HepG2 (cell line): ENCODE measurements around the gene NDP. TPM values are rescaled to one million over a fixed set of nuclear protein-coding genes. Genes with fewer than 3 reads are reported as not detected.

Experiments used
- ATAC-seq: fragments of 200-7000 bp; cut with Tn5 transposase; 3 replicates; pipeline ENCODE4 v1.9.1; 2020; ENCODE audit warnings: mild to moderate bottlenecking, moderate library complexity
- BruUV-seq: library from RNA; stranded (reverse); fragments of 400-500 nt; replicated peaks from 2 replicates; lab custom pipeline; 2021; lab: Mats Ljungman, UMichigan
- CTCF ChIA-PET: fragments of 300-600 bp; formaldehyde crosslinking; extraction: SDS; loops from one replicate; lab custom pipeline; 2021; ENCODE audit warnings: low total read pairs, inconsistent platforms, low intra/inter-chr PET ratio; lab: Yijun Ruan, JAX
- POLR2A ChIA-PET: fragments of 350-600 bp; sonication (Branson Sonifier 250); formaldehyde crosslinking; loops from one replicate; lab custom pipeline; 2020; ENCODE audit warnings: antibody characterized with exemption, inconsistent platforms; lab: Yijun Ruan, JAX
- DNase-seq: peaks from one replicate; pipeline ENCODE4 v3.0.0-alpha.2; 2015; ENCODE audit warnings: low spot score
- FAIRE-seq: peaks from 3 replicates; lab custom pipeline; 2011; peaks lifted over from hg19 to GRCh38; lab: Jason Lieb, UNC
- H2AFZ ChIP-seq: one replicate; pipeline ENCODE4 v1.6.1; 2011; ENCODE audit warnings: low read length, inconsistent platforms
- H3K27ac ChIP-seq: fragments of 300-600 bp; 3 replicates; pipeline ENCODE4 v1.8.0; 2011; ENCODE audit warnings: mixed run types, mild to moderate bottlenecking, mixed read lengths, low read length, inconsistent platforms; ENCODE audit not compliant: insufficient read depth; ENCODE audit errors: extremely low read length
- H3K27me3 ChIP-seq, 2 experiments: fragments of 200-600 bp in 1 of 2; 2 replicates in 1 of 2; 3 replicates in 1 of 2; pipeline versions ENCODE4 v1.6.0 to v1.8.0; 2011; ENCODE audit warnings: low read length in 2 of 2, mild to moderate bottlenecking in 2 of 2, moderate library complexity in 2 of 2, inconsistent platforms in 1 of 2; ENCODE audit not compliant: insufficient read depth in 2 of 2, control insufficient read depth in 1 of 2
- H3K36me3 ChIP-seq, 2 experiments: fragments of 200-600 bp in 1 of 2; replicated peaks in 1 of 2; 2 replicates in 1 of 2; 3 replicates in 1 of 2; pipeline versions ENCODE4 v1.5.1 to v1.8.0; 2011; ENCODE audit warnings: low read length in 2 of 2, inconsistent platforms in 1 of 2; ENCODE audit not compliant: insufficient read depth in 2 of 2, control insufficient read depth in 1 of 2
- H3K4me1 ChIP-seq: 2 replicates; pipeline ENCODE4 v1.5.1; 2012; ENCODE audit warnings: low read length, inconsistent platforms; ENCODE audit not compliant: insufficient read depth
- H3K4me2 ChIP-seq: 2 replicates; pipeline ENCODE4 v1.6.0; 2011; ENCODE audit warnings: low read depth, low read length, inconsistent platforms
- H3K4me3 ChIP-seq, 3 experiments: fragments of 200-600 bp in 1 of 3; sonication (generic), shearing (Covaris generic) in 1 of 3; replicated peaks in 1 of 3; 2 replicates each; pipeline ENCODE4 v1.5.1; 2011 to 2016; ENCODE audit warnings: low read length in 3 of 3, inconsistent platforms in 2 of 3, low read depth in 2 of 3, mild to moderate bottlenecking in 2 of 3, control low read depth in 1 of 3, mixed read lengths in 1 of 3; ENCODE audit not compliant: insufficient read depth in 1 of 3
- H3K79me2 ChIP-seq: one replicate; pipeline ENCODE4 v1.6.1; 2011; ENCODE audit warnings: low read length, inconsistent platforms; ENCODE audit not compliant: insufficient read depth
- H3K9ac ChIP-seq: 2 replicates; pipeline ENCODE4 v1.6.0; 2011; ENCODE audit warnings: mild to moderate bottlenecking, low read depth, low read length, inconsistent platforms; ENCODE audit not compliant: insufficient read depth
- H3K9me3 ChIP-seq: 2 replicates; pipeline ENCODE4 v1.5.1; 2012; ENCODE audit warnings: mild to moderate bottlenecking, low read length
- H4K20me1 ChIP-seq: 2 replicates; pipeline ENCODE4 v1.6.0; 2011; ENCODE audit warnings: inconsistent platforms, mild to moderate bottlenecking, low read length, moderate library complexity; ENCODE audit not compliant: insufficient read depth
- ARNT2 ChIP-seq: sonication (generic); formaldehyde crosslinking; IDR thresholded peaks from 2 replicates; pipeline ENCODE4 v1.8.0; 2022; ENCODE audit warnings: mild to moderate bottlenecking, low read depth, missing genetic modification reagents, moderate library complexity
- KLF15 ChIP-seq: sonication (generic); formaldehyde crosslinking; IDR thresholded peaks from 2 replicates; pipeline ENCODE4 v1.8.1; 2023; ENCODE audit warnings: borderline replicate concordance, mild to moderate bottlenecking, inconsistent platforms, missing genetic modification reagents, mixed read lengths
- RBM39 ChIP-seq: fragments of 200-400 bp; formaldehyde crosslinking; IDR thresholded peaks from one replicate; pipeline ENCODE4 v1.6.1; 2018; ENCODE audit warnings: antibody characterized with exemption, mild to moderate bottlenecking, low read depth, low read length; ENCODE audit not compliant: poor library complexity, severe bottlenecking
- ZFP36L1 ChIP-seq: sonication (generic); formaldehyde crosslinking; IDR thresholded peaks from 2 replicates; pipeline ENCODE4 v1.8.0; 2022; ENCODE audit warnings: mild to moderate bottlenecking, missing genetic modification reagents, moderate library complexity
- ZNF337 ChIP-seq: sonication (generic); formaldehyde crosslinking; IDR thresholded peaks from 2 replicates; pipeline ENCODE4 v1.5.1; 2020; ENCODE audit warnings: missing genetic modification reagents, low read depth, mild to moderate bottlenecking, borderline replicate concordance
- WGBS: methylation state at CpG from one replicate; pipeline ENCODE4 v1.1.6; 2017; ENCODE audit warnings: low lambda C conversion rate; 5-methylcytosine and 5-hydroxymethylcytosine counted together
- in situ Hi-C: cut with HindIII; loops from 2 replicates; pipeline ENCODE4 v1.10.0; 2017; ENCODE audit warnings: low pct_unique_long_range_greater_than_20kb; ENCODE audit not compliant: extremely low pct_ligation_motif_present
- intact Hi-C: fragments of 100-400 bp; cut with micrococcal nuclease; formaldehyde crosslinking; loops from one replicate; pipeline ENCODE4 v1.10.0; 2022; ENCODE audit not compliant: unreplicated experiment
- polyA plus RNA-seq, 8 experiments: library from polyadenylated mRNA; depleted of rRNA in 3 of 8; stranded (reverse) in 7 of 8; unstranded in 1 of 8; fragments of >200 nt; fragmentation: Illumina TruSeq in 4 of 8; extraction: Trizol in 4 of 8; gene quantifications; 2 replicates each; pipeline versions ENCODE4 v1.2.1 to v1.2.3, GENCODE V29; 2011 to 2016; ENCODE audit warnings: low read depth in 4 of 8, missing spikeins in 1 of 8, mixed read lengths in 1 of 8; ENCODE audit not compliant: insufficient read depth in 1 of 8
- total RNA-seq, 5 experiments: library from RNA; depleted of rRNA; stranded (reverse); fragments of >200 nt; fragmentation: Illumina TruSeq; extraction: Trizol; gene quantifications; 2 replicates each; pipeline ENCODE4 v1.2.3, GENCODE V29; 2016; ENCODE audit warnings: low read depth in 1 of 5
- TF ChIP-seq, protein P1 (sequence below): sonication (generic); formaldehyde crosslinking; IDR thresholded peaks from 2 replicates; pipeline ENCODE4 v1.8.0; 2022; ENCODE audit warnings: missing genetic modification reagents, low read depth, mild to moderate bottlenecking, borderline replicate concordance
- TF ChIP-seq, protein P2 (sequence below): sonication (generic); formaldehyde crosslinking; IDR thresholded peaks from 2 replicates; pipeline ENCODE4 v1.4.0; 2020; ENCODE audit warnings: missing genetic modification reagents
- TF ChIP-seq, protein P3 (sequence below): sonication (generic); formaldehyde crosslinking; IDR thresholded peaks from 2 replicates; pipeline ENCODE4 v1.5.1; 2020; ENCODE audit warnings: missing genetic modification reagents, mild to moderate bottlenecking, borderline replicate concordance

The NDP gene
- total and polyA plus RNA-seq, 2 of the 13 experiments (the other 11 are each of a cell fraction or from before 2014, with no cell fraction given): not detected

DNA sequence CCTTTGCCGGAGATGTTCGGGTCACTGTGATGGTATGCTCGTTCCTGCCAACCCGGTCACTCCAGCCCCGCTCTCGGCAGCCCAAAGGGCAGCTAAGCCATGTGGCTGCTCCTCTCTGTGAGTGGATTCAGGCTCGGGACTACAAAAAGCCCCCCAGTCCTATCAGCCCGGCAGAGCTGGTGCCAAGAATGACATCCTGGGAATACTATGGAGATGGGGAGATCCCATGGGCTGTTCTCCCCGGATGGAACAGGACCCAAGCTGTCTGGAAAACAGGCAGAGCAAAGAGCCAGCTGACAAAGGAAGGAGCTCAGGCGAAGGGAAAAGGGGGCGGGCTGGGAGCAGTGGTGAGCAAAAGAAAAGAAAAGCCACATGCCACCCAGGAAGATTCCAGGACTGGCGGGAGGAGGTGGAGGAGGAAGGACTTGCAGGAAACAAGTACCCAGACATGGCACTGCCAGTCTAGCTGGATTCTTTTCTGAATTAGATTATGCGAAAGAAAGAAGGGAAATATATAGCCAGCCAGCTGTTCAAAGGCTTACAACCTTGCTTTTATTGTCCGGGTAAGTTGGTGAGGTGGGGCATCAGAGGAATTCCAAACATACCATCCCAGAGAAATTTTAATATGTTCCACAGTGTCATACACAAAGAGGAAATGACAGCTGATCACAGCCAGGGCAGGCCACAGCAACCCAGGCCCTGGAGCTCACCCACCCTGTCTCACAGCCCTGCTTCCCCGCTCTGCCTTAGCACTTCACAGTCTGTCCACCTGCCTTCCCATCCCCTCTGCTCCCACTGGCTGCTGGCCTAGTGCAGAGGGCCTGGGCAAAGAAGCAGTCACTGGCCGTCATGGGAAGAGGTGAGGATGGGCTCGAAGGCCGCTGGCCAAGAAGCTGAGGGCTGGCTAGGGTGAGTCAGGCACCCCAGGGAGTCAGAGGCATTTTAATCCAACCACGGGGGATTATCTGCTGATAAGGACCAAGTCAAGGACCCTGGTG is 3.4 kb downstream of the NDP start:
- no peaks in the 10 kb centered on the region; a peak in 1 of 5 replicates for H3K27me3 ChIP-seq
- H3K4me2 ChIP-seq: no peak overlapping the region
- no peaks in the 10 kb centered on the region for H3K79me2 ChIP-seq
- ChIA-PET CTCF (no interaction called here), POLR2A (no interaction called here)
- no peaks in the 10 kb centered on the region for H3K4me1 ChIP-seq
- H4K20me1 ChIP-seq: no peaks in the 10 kb centered on the region
- H3K36me3 ChIP-seq: no peaks in the 10 kb centered on the region
- no peak for DNase-seq
- no peak overlapping the region for H3K9ac ChIP-seq
- H3K27ac ChIP-seq: no peak overlapping the region
- H3K9me3 ChIP-seq: no peaks in the 10 kb centered on the region
- intact Hi-C loops: no loop called here
- TF ChIP-seq ARNT2 (CRISPR knock-in tag) (no peak), ZNF337 (CRISPR knock-in tag) (no peak), RBM39 (no peak), ZFP36L1 (no peak)
- TF ChIP-seq, protein P1, sequence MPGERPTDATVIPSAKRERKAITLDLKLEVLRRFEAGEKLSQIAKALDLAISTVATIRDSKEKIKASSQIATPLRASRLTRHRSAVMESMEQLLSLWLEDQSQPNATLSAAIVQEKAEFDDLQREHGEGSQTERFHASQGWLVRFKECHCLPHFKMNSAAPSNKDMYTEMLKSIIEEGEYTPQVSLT (CRISPR knock-in tag): no peak
- H2AFZ ChIP-seq: no peak overlapping the region
- no TSS peak for BruUV-seq
- no peak for FAIRE-seq
- ATAC-seq: no peak
- no peak overlapping the region for H3K4me3 ChIP-seq
- 52% methylated on average over 7 of the region's 19 CpGs for WGBS
- in situ Hi-C loops: loop anchor here (25.0 kb wide), 2 partner anchors 392 to 1217 kb away; no protein-coding TSS in a partner anchor

DNA sequence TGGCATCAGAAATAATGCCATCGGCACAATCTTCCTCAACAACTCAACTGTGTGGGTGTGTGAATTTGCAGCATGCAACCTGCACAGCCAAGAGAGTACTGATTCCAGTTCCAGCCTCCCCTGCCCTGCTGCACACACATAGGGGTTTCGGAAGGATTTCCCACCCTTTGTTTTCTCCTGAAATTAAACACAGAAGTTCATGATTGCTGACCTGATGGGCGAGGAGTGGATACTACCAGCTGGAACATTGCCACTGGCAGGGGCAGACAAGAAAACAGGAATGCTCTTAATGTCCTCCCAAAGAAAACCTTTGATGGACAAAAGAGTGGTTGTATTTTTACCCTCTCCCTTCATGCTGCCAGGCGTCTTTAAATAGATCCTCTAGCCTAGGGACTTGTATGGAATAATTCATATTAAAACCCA is 4.8 kb downstream of the NDP start:
- H3K4me2 ChIP-seq: no peak overlapping the region
- BruUV-seq: no TSS peak
- H3K9me3 ChIP-seq: no peaks in the 10 kb centered on the region
- H3K4me1 ChIP-seq: no peaks in the 10 kb centered on the region
- CTCF ChIA-PET: no interaction called here
- FAIRE-seq (no peak), DNase-seq (no peak), ATAC-seq (no peak)
- H3K4me3 ChIP-seq: no peak overlapping the region
- H3K27me3 ChIP-seq: no peaks in the 10 kb centered on the region; a peak in 1 of 5 replicates
- H3K27ac ChIP-seq: no peak overlapping the region
- no peak overlapping the region for H2AFZ ChIP-seq
- no peak overlapping the region for H3K9ac ChIP-seq
- POLR2A ChIA-PET: no interaction called here
- H4K20me1 ChIP-seq: no peaks in the 10 kb centered on the region
- no peaks in the 10 kb centered on the region for H3K79me2 ChIP-seq
- intact Hi-C loops: no loop called here
- 0% methylated on average over 4 of the region's 4 CpGs for WGBS
- TF ChIP-seq, protein P2, sequence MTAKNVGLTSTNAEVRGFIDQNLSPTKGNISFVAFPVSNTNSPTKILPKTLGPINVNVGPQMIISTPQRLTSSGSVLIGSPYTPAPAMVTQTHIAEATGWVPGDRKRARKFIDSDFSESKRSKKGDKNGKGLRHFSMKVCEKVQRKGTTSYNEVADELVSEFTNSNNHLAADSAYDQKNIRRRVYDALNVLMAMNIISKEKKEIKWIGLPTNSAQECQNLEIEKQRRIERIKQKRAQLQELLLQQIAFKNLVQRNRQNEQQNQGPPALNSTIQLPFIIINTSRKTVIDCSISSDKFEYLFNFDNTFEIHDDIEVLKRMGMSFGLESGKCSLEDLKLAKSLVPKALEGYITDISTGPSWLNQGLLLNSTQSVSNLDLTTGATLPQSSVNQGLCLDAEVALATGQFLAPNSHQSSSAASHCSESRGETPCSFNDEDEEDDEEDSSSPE: no peak
- TF ChIP-seq, protein P3, sequence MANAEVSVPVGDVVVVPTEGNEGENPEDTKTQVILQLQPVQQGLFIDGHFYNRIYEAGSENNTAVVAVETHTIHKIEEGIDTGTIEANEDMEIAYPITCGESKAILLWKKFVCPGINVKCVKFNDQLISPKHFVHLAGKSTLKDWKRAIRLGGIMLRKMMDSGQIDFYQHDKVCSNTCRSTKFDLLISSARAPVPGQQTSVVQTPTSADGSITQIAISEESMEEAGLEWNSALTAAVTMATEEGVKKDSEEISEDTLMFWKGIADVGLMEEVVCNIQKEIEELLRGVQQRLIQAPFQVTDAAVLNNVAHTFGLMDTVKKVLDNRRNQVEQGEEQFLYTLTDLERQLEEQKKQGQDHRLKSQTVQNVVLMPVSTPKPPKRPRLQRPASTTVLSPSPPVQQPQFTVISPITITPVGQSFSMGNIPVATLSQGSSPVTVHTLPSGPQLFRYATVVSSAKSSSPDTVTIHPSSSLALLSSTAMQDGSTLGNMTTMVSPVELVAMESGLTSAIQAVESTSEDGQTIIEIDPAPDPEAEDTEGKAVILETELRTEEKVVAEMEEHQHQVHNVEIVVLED: no peak
- no peak for TF ChIP-seq KLF15
- no peaks in the 10 kb centered on the region for H3K36me3 ChIP-seq
- in situ Hi-C loops: loop anchor here (25.0 kb wide), 2 partner anchors 394 to 1219 kb away; no protein-coding TSS in a partner anchor
